A673 (cell line): Measurements from ENCODE around the gene SPRED3. TPM values are rescaled to one million over a fixed set of nuclear protein-coding genes. Genes with fewer than 3 reads are reported as not detected.

Source experiments
- BruUV-seq: library from RNA; stranded (reverse); fragments of 400-500 nt; replicated peaks from 2 replicates; lab custom pipeline; 2021; lab: Mats Ljungman, UMichigan
- CTCF ChIA-PET: fragments of 300-600 bp; sonication (Branson Sonifier 250); formaldehyde crosslinking; loops from one replicate; lab custom pipeline; 2022; ENCODE audit warnings: antibody characterized with exemption; lab: Charles Lee
- POLR2A ChIA-PET: fragments of 300-600 bp; sonication (Branson Sonifier 250); formaldehyde crosslinking; loops from one replicate; lab custom pipeline; 2022; ENCODE audit warnings: antibody characterized with exemption; ENCODE audit not compliant: low non-redundant PET; lab: Charles Lee
- DNase-seq: peaks from one replicate; pipeline ENCODE4 v3.0.0-alpha.2; 2015; ENCODE audit warnings: low spot score
- H3K27ac ChIP-seq: fragments of 200-600 bp; sonication (generic); 2 replicates; pipeline ENCODE4 v1.5.1; 2016; ENCODE audit warnings: mixed run types, low read depth, mild to moderate bottlenecking, mixed read lengths, antibody characterized with exemption, low read length; ENCODE audit not compliant: poor library complexity, severe bottlenecking
- H3K27me3 ChIP-seq: fragments of 200-600 bp; sonication (generic); replicated peaks from 2 replicates; pipeline ENCODE4 v1.6.1; 2017; ENCODE audit warnings: mixed run types, low read depth, mild to moderate bottlenecking, mixed read lengths, antibody characterized with exemption, low read length; ENCODE audit not compliant: insufficient read depth, poor library complexity
- H3K36me3 ChIP-seq: fragments of 200-600 bp; sonication (generic); 2 replicates; pipeline ENCODE4 v1.6.1; 2016; ENCODE audit warnings: mixed run types, mild to moderate bottlenecking, mixed read lengths, antibody characterized with exemption, low read length; ENCODE audit not compliant: insufficient read depth, poor library complexity, severe bottlenecking
- H3K4me1 ChIP-seq: fragments of 200-600 bp; sonication (generic); 2 replicates; pipeline ENCODE4 v1.6.1; 2017; ENCODE audit warnings: mixed run types, mild to moderate bottlenecking, mixed read lengths, antibody characterized with exemption, low read length; ENCODE audit not compliant: insufficient read depth, poor library complexity, severe bottlenecking
- H3K4me3 ChIP-seq: fragments of 200-600 bp; sonication (generic); 2 replicates; pipeline ENCODE4 v1.5.1; 2016; ENCODE audit warnings: low read depth, mixed run types, mild to moderate bottlenecking, mixed read lengths, low read length; ENCODE audit not compliant: poor library complexity, severe bottlenecking
- H3K9me3 ChIP-seq: fragments of 200-600 bp; sonication (generic); 2 replicates; pipeline ENCODE4 v1.6.1; 2016; ENCODE audit warnings: mixed run types, low read depth, mild to moderate bottlenecking, mixed read lengths, antibody characterized with exemption, low read length; ENCODE audit not compliant: poor library complexity, severe bottlenecking
- EZH2 ChIP-seq: fragments of 200-600 bp; sonication (generic); IDR thresholded peaks from 2 replicates; pipeline ENCODE4 v1.6.1; 2017; ENCODE audit warnings: borderline replicate concordance, low read depth, mild to moderate bottlenecking, mixed read lengths, antibody characterized with exemption, low read length; ENCODE audit not compliant: poor library complexity, severe bottlenecking
- intact Hi-C: fragments of 100-400 bp; cut with micrococcal nuclease; formaldehyde crosslinking; loops from one replicate; pipeline ENCODE4 v1.10.0; 2022; ENCODE audit not compliant: unreplicated experiment
- total RNA-seq: library from RNA; stranded (reverse); gene quantifications from 2 replicates; pipeline ENCODE4 v1.2.3, GENCODE V29; 2021
- TF ChIP-seq, protein P1 (sequence below): fragments of 300-800, 200-600 bp; sonication (generic); conservative IDR thresholded peaks from 2 replicates; pipeline ENCODE4 v1.5.1; 2017; ENCODE audit warnings: low read depth, mild to moderate bottlenecking, antibody characterized with exemption, low read length, moderate library complexity, mixed read lengths

The SPRED3 gene
- total RNA-seq, 1 experiment from 2014 or later: 6.2 TPM

DNA sequence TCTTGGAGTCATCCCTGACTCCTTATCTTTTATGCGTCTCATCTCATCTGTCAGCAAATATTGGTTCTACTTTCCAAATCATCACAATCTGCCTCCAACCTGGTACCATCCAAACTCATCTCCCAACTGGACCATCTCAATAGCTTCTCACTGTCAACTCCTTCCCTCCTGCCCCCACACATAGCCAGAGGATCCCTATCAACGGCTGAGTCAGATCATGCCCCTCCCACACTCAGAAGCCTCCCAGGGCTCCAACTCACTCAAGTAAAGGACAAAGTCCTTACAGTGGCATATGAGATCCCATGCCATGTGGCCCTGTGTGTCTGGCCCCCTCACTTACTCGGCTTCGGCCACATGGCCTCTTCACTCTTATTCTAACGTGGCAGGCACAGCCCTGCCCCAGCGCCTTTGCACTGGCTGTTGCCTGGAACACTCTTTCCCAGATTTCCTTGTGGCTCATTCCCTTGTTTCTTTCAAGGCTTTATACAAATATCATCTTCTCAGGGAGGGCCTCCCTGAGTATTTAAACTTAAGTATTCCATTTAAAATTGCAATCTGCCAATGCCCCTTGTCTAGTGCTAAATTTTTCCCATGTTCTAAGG, 4.3 kb downstream of the SPRED3 start:
- intact Hi-C loops: no loop called here
- no peaks in the 10 kb centered on the region for H3K9me3 ChIP-seq
- H3K4me3 ChIP-seq: no peak overlapping the region
- CTCF ChIA-PET: interaction anchor here (0.5 kb wide), 1 partner anchor 840 kb away, joined by 4 read pairs; no protein-coding TSS in a partner anchor
- H3K27ac ChIP-seq: no peak overlapping the region
- no peaks in the 10 kb centered on the region for H3K36me3 ChIP-seq
- DNase-seq: no peak
- POLR2A ChIA-PET: no interaction called here
- H3K4me1 ChIP-seq: peaks cover 6% of the 10 kb centered on the region
- TF ChIP-seq EZH2: no peak
- TF ChIP-seq, protein P1, sequence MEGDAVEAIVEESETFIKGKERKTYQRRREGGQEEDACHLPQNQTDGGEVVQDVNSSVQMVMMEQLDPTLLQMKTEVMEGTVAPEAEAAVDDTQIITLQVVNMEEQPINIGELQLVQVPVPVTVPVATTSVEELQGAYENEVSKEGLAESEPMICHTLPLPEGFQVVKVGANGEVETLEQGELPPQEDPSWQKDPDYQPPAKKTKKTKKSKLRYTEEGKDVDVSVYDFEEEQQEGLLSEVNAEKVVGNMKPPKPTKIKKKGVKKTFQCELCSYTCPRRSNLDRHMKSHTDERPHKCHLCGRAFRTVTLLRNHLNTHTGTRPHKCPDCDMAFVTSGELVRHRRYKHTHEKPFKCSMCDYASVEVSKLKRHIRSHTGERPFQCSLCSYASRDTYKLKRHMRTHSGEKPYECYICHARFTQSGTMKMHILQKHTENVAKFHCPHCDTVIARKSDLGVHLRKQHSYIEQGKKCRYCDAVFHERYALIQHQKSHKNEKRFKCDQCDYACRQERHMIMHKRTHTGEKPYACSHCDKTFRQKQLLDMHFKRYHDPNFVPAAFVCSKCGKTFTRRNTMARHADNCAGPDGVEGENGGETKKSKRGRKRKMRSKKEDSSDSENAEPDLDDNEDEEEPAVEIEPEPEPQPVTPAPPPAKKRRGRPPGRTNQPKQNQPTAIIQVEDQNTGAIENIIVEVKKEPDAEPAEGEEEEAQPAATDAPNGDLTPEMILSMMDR: no peak
- H3K27me3 ChIP-seq: no peaks in the 10 kb centered on the region
- BruUV-seq: no TSS peak

DNA sequence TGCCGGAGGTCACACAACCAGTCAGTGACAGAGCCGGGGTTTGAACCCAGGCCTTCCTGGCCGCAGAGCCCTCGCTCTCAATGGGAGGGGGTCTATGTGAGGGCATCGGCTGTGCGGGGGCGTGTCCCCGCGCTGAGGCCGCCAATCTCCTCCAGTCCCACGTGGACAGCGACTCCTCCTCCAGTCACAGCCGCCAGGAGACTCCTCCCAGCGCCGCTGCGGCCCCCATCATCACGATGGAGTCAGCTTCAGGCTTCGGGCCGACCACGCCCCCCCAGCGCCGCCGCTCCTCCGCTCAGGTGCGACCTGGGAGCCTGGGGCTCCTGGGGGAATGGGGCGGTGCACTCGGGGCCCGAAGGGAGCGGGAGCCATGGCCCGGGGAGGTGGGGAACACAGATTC, 6.0 kb downstream of the SPRED3 start:
- POLR2A ChIA-PET: no interaction called here
- intact Hi-C loops: no loop called here

DNA sequence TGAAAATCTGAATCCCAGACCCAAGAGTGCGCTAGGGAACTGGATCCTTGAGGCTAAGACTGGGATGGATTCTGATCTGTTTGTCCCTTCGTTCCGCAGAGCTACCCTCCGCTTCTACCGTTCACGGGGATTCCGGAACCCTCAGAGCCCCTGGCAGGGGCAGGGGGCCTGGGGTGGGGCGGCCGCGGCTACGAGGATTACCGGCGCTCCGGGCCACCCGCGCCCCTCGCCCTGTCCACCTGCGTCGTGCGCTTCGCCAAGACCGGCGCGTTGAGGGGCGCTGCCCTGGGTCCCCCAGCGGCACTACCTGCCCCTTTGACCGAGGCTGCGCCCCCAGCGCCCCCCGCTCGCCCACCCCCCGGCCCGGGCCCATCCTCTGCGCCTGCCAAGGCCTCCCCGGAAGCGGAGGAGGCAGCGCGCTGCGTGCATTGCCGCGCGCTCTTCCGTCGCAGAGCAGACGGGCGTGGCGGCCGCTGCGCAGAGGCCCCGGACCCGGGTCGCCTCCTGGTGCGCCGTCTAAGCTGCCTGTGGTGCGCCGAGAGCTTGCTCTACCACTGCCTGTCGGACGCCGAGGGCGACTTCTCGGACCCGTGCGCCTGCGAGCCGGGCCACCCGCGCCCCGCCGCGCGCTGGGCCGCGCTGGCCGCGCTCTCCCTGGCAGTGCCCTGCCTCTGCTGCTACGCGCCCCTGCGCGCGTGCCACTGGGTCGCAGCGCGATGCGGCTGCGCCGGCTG, 7.1 kb downstream of the SPRED3 start:
- CTCF ChIA-PET: no interaction called here
- TF ChIP-seq, protein P1: no peak
- no peak for TF ChIP-seq EZH2
- H3K27ac ChIP-seq: no peak overlapping the region
- intact Hi-C loops: no loop called here
- no peaks in the 10 kb centered on the region for H3K27me3 ChIP-seq
- H3K4me1 ChIP-seq: no peaks in the 10 kb centered on the region
- no TSS peak for BruUV-seq
- DNase-seq: no peak
- H3K36me3 ChIP-seq: no peaks in the 10 kb centered on the region
- peak overlapping the region; percentile 12 for H3K4me3 ChIP-seq
- H3K9me3 ChIP-seq: no peaks in the 10 kb centered on the region
- POLR2A ChIA-PET: interaction anchor here (0.5 kb wide), 1 partner anchor 35 kb away, joined by 7 read pairs; no protein-coding TSS in a partner anchor

More for the DNA sequence above, 6.0 kb downstream of the SPRED3 start:
- H3K27me3 ChIP-seq: no peaks in the 10 kb centered on the region
- no peaks in the 10 kb centered on the region for H3K4me1 ChIP-seq
- H3K9me3 ChIP-seq: no peaks in the 10 kb centered on the region
- peak; percentile 24 for DNase-seq
- CTCF ChIA-PET: no interaction called here
- H3K36me3 ChIP-seq: no peaks in the 10 kb centered on the region
- TF ChIP-seq, protein P1: no peak
- no peak for TF ChIP-seq EZH2
- BruUV-seq: no TSS peak
- no peak overlapping the region for H3K27ac ChIP-seq
- H3K4me3 ChIP-seq: no peak overlapping the region
